ENCODE results near the gene RTF2.
"Not testable (repeated sequence)": the region's sequence is repeated elsewhere in the genome, so short reads cannot be mapped to it uniquely, and the experiment has no call there.

The RTF2 gene

GRCh38 chr20:56554869-56555268, 86.4 kb downstream of the RTF2 start:
- peak; percentile 98 for DNase-seq

- DNase-seq: no peak
These were observed 90.5 kb downstream of the RTF2 start for GRCh38 chr20:56558968-56559367.

- DNase-seq: not testable (repeated sequence)
These were observed 96.1 kb downstream of the RTF2 start for GRCh38 chr20:56564526-56564925.

- DNase-seq: no peak
These were observed 97.1 kb downstream of the RTF2 start for GRCh38 chr20:56565511-56565910.

- DNase-seq: no peak
These were observed 98.2 kb downstream of the RTF2 start for GRCh38 chr20:56566621-56567020.

Data from fibroblast of skin of right quadriceps (primary cell).